ENCODE data around the gene ZFYVE16. TPM values are rescaled to one million over a fixed set of nuclear protein-coding genes. Genes with fewer than 3 reads are reported as not detected.
"Not testable (repeated sequence)": the region's sequence is repeated elsewhere in the genome, so short reads cannot be mapped to it uniquely, and the experiment has no call there.

Gene ZFYVE16
- total RNA-seq, 1 experiment from 2014 or later, result 21.9 TPM

DNA sequence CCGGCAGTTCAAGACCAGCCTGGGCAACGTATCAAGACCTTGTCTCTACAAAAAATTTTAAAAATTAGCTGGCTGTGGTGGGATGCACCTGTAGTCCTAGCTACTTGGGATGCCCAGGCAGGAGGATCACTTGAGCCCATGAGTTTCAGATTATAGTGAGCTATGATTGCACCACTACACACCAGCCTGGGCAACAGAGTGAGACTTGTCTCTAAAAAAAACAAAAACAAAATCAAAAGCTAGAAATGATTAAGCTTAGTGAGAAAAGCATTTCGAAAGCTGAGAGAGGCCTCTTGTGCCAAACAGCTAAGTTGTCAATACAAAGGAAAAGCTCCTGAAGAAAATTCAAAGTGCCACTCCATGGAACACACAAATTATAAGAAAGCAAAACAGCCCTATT lies 84.9 kb downstream of the ZFYVE16 start:
- no peak overlapping the region for H3K56ac ChIP-seq (ENCODE audit: insufficient read length, low read depth, low read length)
- H3K4me1 Mint-ChIP-seq, result peaks cover 43 to 60% of the 10 kb centered on the region in 2 experiments
- H4K20me1 ChIP-seq (ENCODE audit: control insufficient read depth, insufficient read depth, insufficient read length), result no peaks in the 10 kb centered on the region
- H3K9me3 ChIP-seq (ENCODE audit: control insufficient read depth, low read depth, low read length), result no peaks in the 10 kb centered on the region
- TF ChIP-seq, protein P1, sequence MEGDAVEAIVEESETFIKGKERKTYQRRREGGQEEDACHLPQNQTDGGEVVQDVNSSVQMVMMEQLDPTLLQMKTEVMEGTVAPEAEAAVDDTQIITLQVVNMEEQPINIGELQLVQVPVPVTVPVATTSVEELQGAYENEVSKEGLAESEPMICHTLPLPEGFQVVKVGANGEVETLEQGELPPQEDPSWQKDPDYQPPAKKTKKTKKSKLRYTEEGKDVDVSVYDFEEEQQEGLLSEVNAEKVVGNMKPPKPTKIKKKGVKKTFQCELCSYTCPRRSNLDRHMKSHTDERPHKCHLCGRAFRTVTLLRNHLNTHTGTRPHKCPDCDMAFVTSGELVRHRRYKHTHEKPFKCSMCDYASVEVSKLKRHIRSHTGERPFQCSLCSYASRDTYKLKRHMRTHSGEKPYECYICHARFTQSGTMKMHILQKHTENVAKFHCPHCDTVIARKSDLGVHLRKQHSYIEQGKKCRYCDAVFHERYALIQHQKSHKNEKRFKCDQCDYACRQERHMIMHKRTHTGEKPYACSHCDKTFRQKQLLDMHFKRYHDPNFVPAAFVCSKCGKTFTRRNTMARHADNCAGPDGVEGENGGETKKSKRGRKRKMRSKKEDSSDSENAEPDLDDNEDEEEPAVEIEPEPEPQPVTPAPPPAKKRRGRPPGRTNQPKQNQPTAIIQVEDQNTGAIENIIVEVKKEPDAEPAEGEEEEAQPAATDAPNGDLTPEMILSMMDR (conservative IDR thresholded peaks at IDR 0.05), result no peak
- no peak overlapping the region for H2AFZ ChIP-seq (ENCODE audit: low read length)
- peaks cover 4 to 17% of the 10 kb centered on the region in 2 experiments for H3K9me3 Mint-ChIP-seq
- DNase-seq, result no peak
- H3K4me3 Mint-ChIP-seq, result no peak overlapping the region
- H3K23me2 ChIP-seq (ENCODE audit: insufficient read length, low read depth, low read length, poor library complexity, severe bottlenecking), result no peaks in the 10 kb centered on the region
- H3K27me3 ChIP-seq (ENCODE audit: insufficient read depth, low read length), result no peaks in the 10 kb centered on the region
- H3K27me3 Mint-ChIP-seq (ENCODE audit: low read depth), result no peaks in the 10 kb centered on the region; the same call in 1 of the 2 replicates
- no peaks in the 10 kb centered on the region; the same call in 1 of the 2 replicates for H3K4me1 ChIP-seq (ENCODE audit: insufficient read depth, low read length)
- no peak overlapping the region for H2BK5ac ChIP-seq (ENCODE audit: insufficient read length, low read length)
- no peaks in the 10 kb centered on the region for H3K79me1 ChIP-seq (ENCODE audit: insufficient read depth, low read depth, low read length, poor library complexity, severe bottlenecking)
- H2BK120ac ChIP-seq (ENCODE audit: low read depth, low read length, poor library complexity, severe bottlenecking), result no peak overlapping the region
- no peak overlapping the region for H3K14ac ChIP-seq (ENCODE audit: insufficient read depth, low read length)
- H4K8ac ChIP-seq (replicated peaks; ENCODE audit: insufficient read length, low read depth, low read length), result no peak overlapping the region
- H3K23ac ChIP-seq (ENCODE audit: insufficient read length, low read depth, low read length), result no peak overlapping the region
- peak overlapping the region; percentile 9 to 91 (median 82); a peak in 3 of 7 replicates for H3K27ac Mint-ChIP-seq
- no peak overlapping the region for H2BK15ac ChIP-seq (ENCODE audit: low read depth, low read length)
- no peak overlapping the region for H3K9ac ChIP-seq (ENCODE audit: extremely low read depth, insufficient read length, low read length)
- no peak overlapping the region for H4K5ac ChIP-seq (ENCODE audit: insufficient read length, low read depth, low read length)
- no peak overlapping the region for H4K91ac ChIP-seq (ENCODE audit: insufficient read length, low read depth, low read length)
- H2BK20ac ChIP-seq (ENCODE audit: low read depth, low read length, poor library complexity, severe bottlenecking), result no peak overlapping the region
- WGBS (ENCODE audit: extremely low coverage, insufficient read length, low lambda C conversion rate), result no CpG with 5 or more reads among the region's 3 CpGs
- no peak overlapping the region for H3K18ac ChIP-seq (ENCODE audit: insufficient read length, low read depth, low read length)
- peaks cover 4 to 11% (median 8%) of the 10 kb centered on the region in 3 experiments; a peak in 3 of 7 replicates for H3K36me3 Mint-ChIP-seq (ENCODE audit: insufficient read depth in 1 of 3, low read depth in 3 of 3)
- no peak overlapping the region for H3K4ac ChIP-seq (ENCODE audit: low read depth, low read length)
- no peak overlapping the region for H2AK5ac ChIP-seq (ENCODE audit: insufficient read length, low read length)
- H3T11ph ChIP-seq (ENCODE audit: low read length), result no peak overlapping the region
- H3K4me2 ChIP-seq (ENCODE audit: insufficient read depth, insufficient read length, low read length), result no peak overlapping the region
- H3K79me2 ChIP-seq (ENCODE audit: insufficient read depth, low read length), result no peaks in the 10 kb centered on the region
- H3K27ac ChIP-seq (ENCODE audit: insufficient read length, low read depth, low read length), result no peak overlapping the region
- no peak overlapping the region for H2BK12ac ChIP-seq (ENCODE audit: insufficient read length, low read depth, low read length)

DNA sequence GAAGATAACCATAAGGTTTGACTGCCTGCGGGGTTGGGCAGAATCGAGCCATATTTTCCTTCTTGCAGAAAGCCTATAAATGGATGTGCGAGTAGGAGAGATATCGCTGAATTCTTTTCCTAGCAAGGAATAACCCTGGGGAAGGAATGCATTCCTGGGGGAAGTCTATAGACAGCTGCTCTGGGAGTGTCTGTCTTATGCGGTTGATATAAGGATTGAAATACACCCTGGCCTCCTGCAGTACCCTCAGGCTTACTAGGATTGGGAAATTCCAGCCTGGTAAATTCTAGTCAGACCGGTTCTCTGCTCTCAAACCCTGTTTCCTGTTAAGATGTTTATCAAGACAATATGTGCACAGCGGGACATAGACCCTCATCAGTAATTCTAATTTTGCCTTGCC lies 85.6 kb downstream of the ZFYVE16 start:
- Histone ChIP-seq H2AK5ac (ENCODE audit: insufficient read length, low read length) (peak overlapping the region; percentile 60), H3K27ac (ENCODE audit: insufficient read length, low read depth, low read length) (peak overlapping the region; percentile 49)
- not testable (repeated sequence) for H2BK120ac ChIP-seq (ENCODE audit: low read depth, low read length, poor library complexity, severe bottlenecking); H3K4ac ChIP-seq (ENCODE audit: low read depth, low read length); H2AFZ ChIP-seq (ENCODE audit: low read length); H3K14ac ChIP-seq (ENCODE audit: insufficient read depth, low read length); H3T11ph ChIP-seq (ENCODE audit: low read length); H3K4me1 ChIP-seq (ENCODE audit: insufficient read depth, low read length); H3K18ac ChIP-seq (ENCODE audit: insufficient read length, low read depth, low read length); H4K20me1 ChIP-seq (ENCODE audit: control insufficient read depth, insufficient read depth, insufficient read length); H3K9ac ChIP-seq (ENCODE audit: extremely low read depth, insufficient read length, low read length); H3K23ac ChIP-seq (ENCODE audit: insufficient read length, low read depth, low read length); H4K8ac ChIP-seq (replicated peaks; ENCODE audit: insufficient read length, low read depth, low read length); H3K27me3 Mint-ChIP-seq (ENCODE audit: low read depth); H3K56ac ChIP-seq (ENCODE audit: insufficient read length, low read depth, low read length); H2BK12ac ChIP-seq (ENCODE audit: insufficient read length, low read depth, low read length); H3K79me2 ChIP-seq (ENCODE audit: insufficient read depth, low read length); H2BK15ac ChIP-seq (ENCODE audit: low read depth, low read length); H3K9me3 ChIP-seq (ENCODE audit: control insufficient read depth, low read depth, low read length); H3K27me3 ChIP-seq (ENCODE audit: insufficient read depth, low read length); H4K5ac ChIP-seq (ENCODE audit: insufficient read length, low read depth, low read length); H4K91ac ChIP-seq (ENCODE audit: insufficient read length, low read depth, low read length); H2BK20ac ChIP-seq (ENCODE audit: low read depth, low read length, poor library complexity, severe bottlenecking); H3K4me2 ChIP-seq (ENCODE audit: insufficient read depth, insufficient read length, low read length); DNase-seq; H3K23me2 ChIP-seq (ENCODE audit: insufficient read length, low read depth, low read length, poor library complexity, severe bottlenecking); H3K79me1 ChIP-seq (ENCODE audit: insufficient read depth, low read depth, low read length, poor library complexity, severe bottlenecking); H2BK5ac ChIP-seq (ENCODE audit: insufficient read length, low read length)
- no CpG with 5 or more reads among the region's 7 CpGs for WGBS (ENCODE audit: extremely low coverage, insufficient read length, low lambda C conversion rate)
- peaks cover 4 to 17% of the 10 kb centered on the region in 2 experiments for H3K9me3 Mint-ChIP-seq
- H3K4me3 Mint-ChIP-seq, result peak overlapping the region; percentile 18 to 57; a peak in 2 of 5 replicates
- H3K4me1 Mint-ChIP-seq, result peaks cover 44 to 61% of the 10 kb centered on the region in 2 experiments
- peaks cover 4 to 11% (median 8%) of the 10 kb centered on the region in 3 experiments; a peak in 3 of 7 replicates for H3K36me3 Mint-ChIP-seq (ENCODE audit: insufficient read depth in 1 of 3, low read depth in 3 of 3)
- H3K27ac Mint-ChIP-seq, result peak overlapping the region; percentile 82 to 93 (median 91)

Data from H9 (cell line).